NCI-H446 (cell line): ENCODE measurements around the gene AGMO.

Experiments used
- DNase-seq, 2 experiments: peaks; one replicate each; lab custom pipeline; 2025; lab: John Stamatoyannopoulos, UW

The AGMO gene

GRCh38 chr7:15498465-15498864 is 63.4 kb downstream of the AGMO start:
- DNase-seq = no peak

- peak in 1 of 2 experiments; percentile 69 for DNase-seq
Observed at GRCh38 chr7:15495170-15495569, 66.6 kb downstream of the AGMO start.

- no peak for DNase-seq
Observed at GRCh38 chr7:15494711-15495110, 67.1 kb downstream of the AGMO start.

GRCh38 chr7:15491361-15491760 is 70.5 kb downstream of the AGMO start:
- DNase-seq = no peak

GRCh38 chr7:15490291-15490690 is 71.5 kb downstream of the AGMO start:
- no peak for DNase-seq

GRCh38 chr7:15489861-15490260 is 72.0 kb downstream of the AGMO start:
- DNase-seq = no peak

- no peak for DNase-seq
Observed at GRCh38 chr7:15489383-15489782, 72.4 kb downstream of the AGMO start.

- DNase-seq = no peak
Observed at GRCh38 chr7:15488401-15488800, 73.4 kb downstream of the AGMO start.

GRCh38 chr7:15487896-15488295 is 73.9 kb downstream of the AGMO start:
- no peak for DNase-seq

- DNase-seq = no peak
Observed at GRCh38 chr7:15485998-15486397, 75.8 kb downstream of the AGMO start.

- no peak for DNase-seq
Observed at GRCh38 chr7:15485431-15485830, 76.4 kb downstream of the AGMO start.

- DNase-seq = no peak
Observed at GRCh38 chr7:15481132-15481531, 80.7 kb downstream of the AGMO start.

- no peak for DNase-seq
Observed at GRCh38 chr7:15478401-15478800, 83.4 kb downstream of the AGMO start.

- DNase-seq = no peak
Observed at GRCh38 chr7:15476531-15476918, 85.3 kb downstream of the AGMO start.

GRCh38 chr7:15475808-15476530 is 85.8 kb downstream of the AGMO start:
- DNase-seq = no peak

GRCh38 chr7:15471669-15471950 is 90.2 kb downstream of the AGMO start:
- DNase-seq = no peak

GRCh38 chr7:15470825-15471668 is 90.8 kb downstream of the AGMO start:
- DNase-seq = no peak

- DNase-seq = no peak
Observed at GRCh38 chr7:15464667-15465121, 97.1 kb downstream of the AGMO start.

GRCh38 chr7:15463801-15464666 is 97.8 kb downstream of the AGMO start:
- DNase-seq = no peak

GRCh38 chr7:15462721-15463389 is 99.0 kb downstream of the AGMO start:
- no peak for DNase-seq

- no peak for DNase-seq
Observed at GRCh38 chr7:15461576-15461975, 100.2 kb downstream of the AGMO start.

- peak in 1 of 2 experiments; percentile 10 for DNase-seq
Observed at GRCh38 chr7:15459018-15459615, 102.7 kb downstream of the AGMO start.
